ENCODE measurements around the gene GSTA5. TPM values are rescaled to one million over a fixed set of nuclear protein-coding genes. Genes with fewer than 3 reads are reported as not detected.
"Not testable (repeated sequence)": the region's sequence is repeated elsewhere in the genome, so short reads cannot be mapped to it uniquely, and the experiment has no call there.

Gene GSTA5
- total and polyA plus RNA-seq, 10 of the 15 experiments (the other 5 are each of a cell fraction or from before 2014, with no cell fraction given): not detected

DNA sequence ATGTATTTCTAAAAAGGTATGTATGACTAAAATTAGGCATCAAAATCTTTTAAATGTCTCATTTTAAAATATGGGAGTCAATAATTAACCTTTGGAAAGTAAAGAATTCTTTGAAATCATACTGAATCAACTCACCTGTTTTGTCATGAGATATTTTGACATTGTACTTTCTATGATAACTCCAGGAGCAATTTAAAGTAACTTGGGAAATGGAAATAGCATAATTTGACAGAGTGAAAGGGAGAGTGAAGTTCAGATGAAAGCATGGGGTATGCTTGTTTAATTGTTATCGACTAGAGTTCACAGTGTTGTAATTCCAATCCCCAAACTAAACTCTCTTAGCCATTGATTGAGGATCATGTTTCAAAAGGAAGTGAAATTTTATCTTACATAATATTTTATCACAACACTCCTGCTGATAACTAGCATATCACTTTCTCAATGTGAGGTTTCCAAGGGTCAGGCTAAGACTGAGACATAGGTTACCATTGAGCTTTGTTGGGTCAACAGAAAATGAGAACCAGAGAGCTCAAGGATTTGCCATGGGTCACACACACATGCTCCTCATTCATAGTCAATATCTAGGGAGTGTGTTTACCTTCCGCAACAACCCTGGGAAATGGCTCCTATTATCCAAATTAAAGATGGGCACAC lies 39.3 kb downstream of the GSTA5 start:
- H3K9me3 ChIP-seq (replicated peaks; ENCODE audit: control insufficient read depth, insufficient read depth, low read length): no peaks in the 10 kb centered on the region
- ATAC-seq: no peak
- ChIA-PET CTCF (no interaction called here), SMC1A (ENCODE audit: uncharacterized antibody, unreplicated experiment) (no interaction called here), POLR2A (no interaction called here), RAD21 (ENCODE audit: unreplicated experiment) (no interaction called here)
- no peak overlapping the region for H2AFZ ChIP-seq (ENCODE audit: control insufficient read depth, low read depth, low read length)
- no TSS peak for BruUV-seq (replicated peaks)
- in situ Hi-C loops (cut with MboI): no loop called here
- H3K4me3 ChIP-seq: no peak overlapping the region
- H3K27ac ChIP-seq (ENCODE audit: control insufficient read depth, insufficient read depth): no peak overlapping the region
- DNase-seq (ENCODE audit: low read depth, low spot score): no peak
- H3K36me3 ChIP-seq (ENCODE audit: control insufficient read depth in 2 of 2, insufficient read depth in 2 of 2, low read length in 1 of 2): no peaks in the 10 kb centered on the region
- no peaks in the 10 kb centered on the region for H3K79me2 ChIP-seq (ENCODE audit: control insufficient read depth, insufficient read depth, low read length)
- no peaks in the 10 kb centered on the region for H3K4me1 ChIP-seq (ENCODE audit: control insufficient read depth, insufficient read depth, low read length)
- no peak for FAIRE-seq
- no peak overlapping the region for H3K9ac ChIP-seq (ENCODE audit: control insufficient read depth, insufficient read depth, low read length)
- no peak overlapping the region for H3K4me2 ChIP-seq (ENCODE audit: control insufficient read depth, insufficient read depth)
- 29% methylated on average over 2 of the region's 2 CpGs for WGBS (ENCODE audit: insufficient coverage, insufficient replicate concordance, low lambda C conversion rate, missing lambda C conversion rate)
- intact Hi-C loops (cut with micrococcal nuclease; ENCODE audit: unreplicated experiment): no loop called here
- TF ChIP-seq, protein P1, sequence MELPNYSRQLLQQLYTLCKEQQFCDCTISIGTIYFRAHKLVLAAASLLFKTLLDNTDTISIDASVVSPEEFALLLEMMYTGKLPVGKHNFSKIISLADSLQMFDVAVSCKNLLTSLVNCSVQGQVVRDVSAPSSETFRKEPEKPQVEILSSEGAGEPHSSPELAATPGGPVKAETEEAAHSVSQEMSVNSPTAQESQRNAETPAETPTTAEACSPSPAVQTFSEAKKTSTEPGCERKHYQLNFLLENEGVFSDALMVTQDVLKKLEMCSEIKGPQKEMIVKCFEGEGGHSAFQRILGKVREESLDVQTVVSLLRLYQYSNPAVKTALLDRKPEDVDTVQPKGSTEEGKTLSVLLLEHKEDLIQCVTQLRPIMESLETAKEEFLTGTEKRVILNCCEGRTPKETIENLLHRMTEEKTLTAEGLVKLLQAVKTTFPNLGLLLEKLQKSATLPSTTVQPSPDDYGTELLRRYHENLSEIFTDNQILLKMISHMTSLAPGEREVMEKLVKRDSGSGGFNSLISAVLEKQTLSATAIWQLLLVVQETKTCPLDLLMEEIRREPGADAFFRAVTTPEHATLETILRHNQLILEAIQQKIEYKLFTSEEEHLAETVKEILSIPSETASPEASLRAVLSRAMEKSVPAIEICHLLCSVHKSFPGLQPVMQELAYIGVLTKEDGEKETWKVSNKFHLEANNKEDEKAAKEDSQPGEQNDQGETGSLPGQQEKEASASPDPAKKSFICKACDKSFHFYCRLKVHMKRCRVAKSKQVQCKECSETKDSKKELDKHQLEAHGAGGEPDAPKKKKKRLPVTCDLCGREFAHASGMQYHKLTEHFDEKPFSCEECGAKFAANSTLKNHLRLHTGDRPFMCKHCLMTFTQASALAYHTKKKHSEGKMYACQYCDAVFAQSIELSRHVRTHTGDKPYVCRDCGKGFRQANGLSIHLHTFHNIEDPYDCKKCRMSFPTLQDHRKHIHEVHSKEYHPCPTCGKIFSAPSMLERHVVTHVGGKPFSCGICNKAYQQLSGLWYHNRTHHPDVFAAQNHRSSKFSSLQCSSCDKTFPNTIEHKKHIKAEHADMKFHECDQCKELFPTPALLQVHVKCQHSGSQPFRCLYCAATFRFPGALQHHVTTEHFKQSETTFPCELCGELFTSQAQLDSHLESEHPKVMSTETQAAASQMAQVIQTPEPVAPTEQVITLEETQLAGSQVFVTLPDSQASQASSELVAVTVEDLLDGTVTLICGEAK (IDR thresholded peaks at IDR 0.05; ENCODE audit: borderline replicate concordance): no peak
- TF ChIP-seq RBBP5 (conservative IDR thresholded peaks at IDR 0.05) (no peak), ETV6 (conservative IDR thresholded peaks at IDR 0.05 in 1 of 2, IDR thresholded peaks at IDR 0.05 in 1 of 2; ENCODE audit: borderline replicate concordance in 1 of 2, low read depth in 1 of 2) (no peak), KLF5 (IDR thresholded peaks at IDR 0.05; ENCODE audit: partially characterized antibody) (no peak), NRF1 (conservative IDR thresholded peaks at IDR 0.05; ENCODE audit: low read depth, low read length) (no peak), SRF (IDR thresholded peaks at IDR 0.05; ENCODE audit: low read depth in 2 of 2, low read length in 2 of 2) (no peak), CBX5 (IDR thresholded peaks at IDR 0.05; ENCODE audit: low read depth) (no peak), FOXK2 (IDR thresholded peaks at IDR 0.05) (no peak)
- no peaks in the 10 kb centered on the region for H3K27me3 ChIP-seq (replicated peaks in 1 of 2; ENCODE audit: control insufficient read depth in 2 of 2, insufficient read depth in 2 of 2, low read length in 1 of 2)
- H4K20me1 ChIP-seq (ENCODE audit: control insufficient read depth, insufficient read depth): no peaks in the 10 kb centered on the region

DNA sequence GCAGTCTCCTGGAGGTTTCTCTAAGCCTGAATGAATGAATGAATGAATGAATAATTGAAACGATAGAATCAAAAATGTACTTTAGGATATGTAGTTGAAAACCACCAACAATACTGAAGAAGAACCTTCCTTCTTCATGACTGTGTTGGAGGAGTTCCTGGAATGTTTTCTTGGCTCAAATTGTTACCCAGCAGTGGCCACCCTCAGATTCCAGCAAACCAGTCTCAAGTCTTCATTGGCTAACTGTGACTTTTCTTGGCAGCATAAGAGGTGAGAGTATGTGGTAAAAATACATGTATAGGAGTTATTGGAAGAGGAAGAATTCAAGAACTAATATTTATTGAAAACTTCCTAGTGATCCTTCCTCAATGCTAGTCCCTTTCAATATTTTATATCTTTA lies 41.3 kb downstream of the GSTA5 start:
- H3K9ac ChIP-seq (ENCODE audit: control insufficient read depth, insufficient read depth, low read length); H3K4me2 ChIP-seq (ENCODE audit: control insufficient read depth, insufficient read depth); DNase-seq (ENCODE audit: low read depth, low spot score); H3K4me1 ChIP-seq (ENCODE audit: control insufficient read depth, insufficient read depth, low read length); H3K79me2 ChIP-seq (ENCODE audit: control insufficient read depth, insufficient read depth, low read length); H4K20me1 ChIP-seq (ENCODE audit: control insufficient read depth, insufficient read depth); BruUV-seq (replicated peaks); H3K4me3 ChIP-seq; H3K27ac ChIP-seq (ENCODE audit: control insufficient read depth, insufficient read depth); H3K27me3 ChIP-seq (replicated peaks in 1 of 2; ENCODE audit: control insufficient read depth in 2 of 2, insufficient read depth in 2 of 2, low read length in 1 of 2); POLR2A ChIA-PET; in situ Hi-C loops (cut with MboI); SMC1A ChIA-PET (ENCODE audit: uncharacterized antibody, unreplicated experiment); H3K9me3 ChIP-seq (replicated peaks; ENCODE audit: control insufficient read depth, insufficient read depth, low read length); RAD21 ChIA-PET (ENCODE audit: unreplicated experiment); FAIRE-seq; H3K36me3 ChIP-seq (ENCODE audit: control insufficient read depth in 2 of 2, insufficient read depth in 2 of 2, low read length in 1 of 2); CTCF ChIA-PET; intact Hi-C loops (cut with micrococcal nuclease; ENCODE audit: unreplicated experiment); ATAC-seq; H2AFZ ChIP-seq (ENCODE audit: control insufficient read depth, low read depth, low read length): not testable (repeated sequence)
- 53% methylated on average over 1 of the region's 1 CpG for WGBS (ENCODE audit: insufficient coverage, insufficient replicate concordance, low lambda C conversion rate, missing lambda C conversion rate)
